B cell (primary cell): ENCODE data around the gene HSPB7. TPM values are rescaled to one million over a fixed set of nuclear protein-coding genes. Genes with fewer than 3 reads are reported as not detected.

ENCODE experiments used
- ATAC-seq: fragments of 200-7000 bp; cut with Tn5 transposase; one replicate; pipeline ENCODE4 v1.10.0; 2021; ENCODE audit warnings: low read depth, mild to moderate bottlenecking, moderate number of reproducible peaks, moderate library complexity
- CTCF ChIA-PET: fragments of 350-600 bp; sonication (Branson Sonifier 250); formaldehyde crosslinking; loops from one replicate; lab custom pipeline; 2021; ENCODE audit warnings: antibody characterized with exemption, inconsistent platforms; lab: Charles Lee
- POLR2A ChIA-PET: fragments of 350-600 bp; sonication (Branson Sonifier 250); formaldehyde crosslinking; loops from one replicate; lab custom pipeline; 2021; ENCODE audit warnings: antibody characterized with exemption; lab: Charles Lee
- DNase-seq: peaks from one replicate; pipeline ENCODE4 v3.0.0; 2013
- H2AFZ ChIP-seq: 2 replicates; pipeline ENCODE4 v1.6.1; 2012; ENCODE audit warnings: mild to moderate bottlenecking, low read depth, low read length; ENCODE audit not compliant: insufficient read depth, poor library complexity, severe bottlenecking
- H3K27ac ChIP-seq, 2 donors: 1 replicate in 1 of 2; 2 replicates in 1 of 2; pipeline ENCODE4 v1.5.1; 2012 to 2013; ENCODE audit warnings: low read length in 2 of 2, mild to moderate bottlenecking in 2 of 2, moderate library complexity in 1 of 2
- H3K27me3 ChIP-seq, 4 experiments: fragments of 200-600 bp in 1 of 4; sonication (generic) in 1 of 4; replicated peaks in 1 of 4; 1 replicate in 2 of 4; 2 replicates in 2 of 4; pipeline versions ENCODE4 v1.6.1 to v1.7.0; 2013 to 2016; ENCODE audit warnings: low read length in 3 of 4, mild to moderate bottlenecking in 2 of 4, mixed read lengths in 1 of 4, moderate library complexity in 1 of 4; ENCODE audit not compliant: insufficient read depth in 4 of 4, control insufficient read depth in 3 of 4; ENCODE audit errors: control extremely low read depth in 1 of 4
- H3K36me3 ChIP-seq, 2 experiments: replicated peaks in 1 of 2; 1 replicate in 1 of 2; 2 replicates in 1 of 2; pipeline versions ENCODE4 v1.6.1 to v1.7.1; 2013; ENCODE audit warnings: low read length in 1 of 2; ENCODE audit not compliant: insufficient read depth in 2 of 2, control insufficient read depth in 1 of 2; ENCODE audit errors: control extremely low read depth in 1 of 2, extremely low read depth in 1 of 2
- H3K4me1 ChIP-seq, 2 donors: fragments of 200-600 bp in 1 of 2; sonication (generic) in 1 of 2; 1 replicate in 1 of 2; 2 replicates in 1 of 2; pipeline versions ENCODE4 v1.5.1 to v1.6.1; 2013 to 2017; ENCODE audit warnings: low read length in 2 of 2; ENCODE audit not compliant: control insufficient read depth in 2 of 2, insufficient read depth in 2 of 2
- H3K4me2 ChIP-seq: replicated peaks from 2 replicates; pipeline ENCODE3; 2012; ENCODE audit warnings: mild to moderate bottlenecking, low read depth, low read length; ENCODE audit not compliant: poor library complexity, severe bottlenecking
- H3K4me3 ChIP-seq, 5 experiments: fragments of 200-600 bp in 1 of 5; sonication (generic) in 1 of 5; 1 replicate in 3 of 5; 2 replicates in 2 of 5; pipeline versions ENCODE4 v1.5.1 to v1.7.0; 2011 to 2016; ENCODE audit warnings: low read length in 4 of 5, mild to moderate bottlenecking in 4 of 5, low read depth in 2 of 5, control low read depth in 1 of 5, moderate library complexity in 1 of 5; ENCODE audit not compliant: insufficient read depth in 1 of 5; ENCODE audit errors: control extremely low read depth in 1 of 5, extremely low read depth in 1 of 5
- H3K79me2 ChIP-seq: fragments of 200-600 bp; sonication (generic); one replicate; pipeline ENCODE4 v1.6.0; 2016; ENCODE audit warnings: low read length; ENCODE audit not compliant: control insufficient read depth, insufficient read depth
- H3K9ac ChIP-seq: fragments of 200-600 bp; sonication (generic); 2 replicates; pipeline ENCODE4 v1.6.1; 2017; ENCODE audit warnings: mild to moderate bottlenecking, low read length, moderate library complexity
- H3K9me3 ChIP-seq, 3 donors: one replicate each; pipeline versions ENCODE4 v1.6.1 to v1.7.1; 2013; ENCODE audit warnings: low read length in 2 of 3; ENCODE audit not compliant: control insufficient read depth in 2 of 3, insufficient read depth in 1 of 3; ENCODE audit errors: control extremely low read depth in 1 of 3
- H4K20me1 ChIP-seq: 2 replicates; pipeline ENCODE4 v1.6.0; 2012; ENCODE audit warnings: mild to moderate bottlenecking, low read length; ENCODE audit not compliant: insufficient read depth, control insufficient read depth, poor library complexity, severe bottlenecking
- H3K27ac Mint-ChIP-seq: one replicate; pipeline ENCODE4 v1.8.0; 2021; ENCODE audit warnings: mixed read lengths
- H3K27me3 Mint-ChIP-seq: one replicate; pipeline ENCODE4 v1.8.0; 2021; ENCODE audit warnings: mixed read lengths
- H3K4me1 Mint-ChIP-seq: one replicate; pipeline ENCODE4 v1.8.0; 2021; ENCODE audit warnings: mixed read lengths
- H3K4me3 Mint-ChIP-seq: one replicate; pipeline ENCODE4 v1.8.0; 2021; ENCODE audit warnings: mixed read lengths
- H3K9me3 Mint-ChIP-seq: one replicate; pipeline ENCODE4 v1.8.0; 2022; ENCODE audit warnings: mixed read lengths; ENCODE audit not compliant: insufficient read depth
- EZH2 ChIP-seq: IDR thresholded peaks from 2 replicates; pipeline ENCODE4 v1.6.1; 2012; ENCODE audit warnings: borderline replicate concordance, low read depth, mild to moderate bottlenecking, moderate library complexity, low read length; ENCODE audit not compliant: insufficient read depth, poor library complexity, severe bottlenecking
- WGBS: methylation state at CpG from one replicate; pipeline ENCODE4 v1.1.5; 2013; ENCODE audit warnings: missing lambda C conversion rate; ENCODE audit not compliant: insufficient coverage; 5-methylcytosine and 5-hydroxymethylcytosine counted together
- intact Hi-C: fragments of 100-400 bp; cut with micrococcal nuclease; formaldehyde crosslinking; loops from one replicate; pipeline ENCODE4 v1.10.0; 2022
- polyA plus RNA-seq: library from polyadenylated mRNA; depleted of rRNA; stranded (reverse); fragments of >200 nt; gene quantifications from 2 replicates; pipeline ENCODE4 v1.2.3, GENCODE V29; 2012
- total RNA-seq, 2 donors: library from RNA; stranded (reverse); fragments of 120-200 nt in 1 of 2; gene quantifications; 1 replicate in 1 of 2; 2 replicates in 1 of 2; pipeline versions ENCODE4 v1.2.3 to v1.2.4, GENCODE V29; 2013 to 2022
- TF ChIP-seq, protein P1 (sequence below): fragments of 200-600 bp; IDR thresholded peaks from one replicate; pipeline ENCODE4 v1.8.0; 2022; ENCODE audit warnings: antibody characterized with exemption, mild to moderate bottlenecking

HSPB7 gene
- total and polyA plus RNA-seq, 2 donors (not counting 1 experiment from before 2014, with no cell fraction given), result not detected

GRCh38 chr1:15994081-15994480, 23.8 kb downstream of the HSPB7 start:
- WGBS, result 94% methylated on average over 10 of the region's 10 CpGs

GRCh38 chr1:15993666-15994065, 24.2 kb downstream of the HSPB7 start:
- TF ChIP-seq EZH2, result no peak
- TF ChIP-seq, protein P1, sequence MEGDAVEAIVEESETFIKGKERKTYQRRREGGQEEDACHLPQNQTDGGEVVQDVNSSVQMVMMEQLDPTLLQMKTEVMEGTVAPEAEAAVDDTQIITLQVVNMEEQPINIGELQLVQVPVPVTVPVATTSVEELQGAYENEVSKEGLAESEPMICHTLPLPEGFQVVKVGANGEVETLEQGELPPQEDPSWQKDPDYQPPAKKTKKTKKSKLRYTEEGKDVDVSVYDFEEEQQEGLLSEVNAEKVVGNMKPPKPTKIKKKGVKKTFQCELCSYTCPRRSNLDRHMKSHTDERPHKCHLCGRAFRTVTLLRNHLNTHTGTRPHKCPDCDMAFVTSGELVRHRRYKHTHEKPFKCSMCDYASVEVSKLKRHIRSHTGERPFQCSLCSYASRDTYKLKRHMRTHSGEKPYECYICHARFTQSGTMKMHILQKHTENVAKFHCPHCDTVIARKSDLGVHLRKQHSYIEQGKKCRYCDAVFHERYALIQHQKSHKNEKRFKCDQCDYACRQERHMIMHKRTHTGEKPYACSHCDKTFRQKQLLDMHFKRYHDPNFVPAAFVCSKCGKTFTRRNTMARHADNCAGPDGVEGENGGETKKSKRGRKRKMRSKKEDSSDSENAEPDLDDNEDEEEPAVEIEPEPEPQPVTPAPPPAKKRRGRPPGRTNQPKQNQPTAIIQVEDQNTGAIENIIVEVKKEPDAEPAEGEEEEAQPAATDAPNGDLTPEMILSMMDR, result no peak
- Histone ChIP-seq H3K27me3 (peaks cover 0 to 7% (median under 1%) of the 10 kb centered on the region in 4 experiments), H3K27ac (no peak overlapping the region), H3K9ac (no peak overlapping the region), H3K79me2 (no peaks in the 10 kb centered on the region), H3K4me1 (no peaks in the 10 kb centered on the region), H4K20me1 (no peaks in the 10 kb centered on the region), H2AFZ (no peak overlapping the region), H3K4me3 (no peak overlapping the region), H3K4me2 (no peak overlapping the region), H3K36me3 (no peaks in the 10 kb centered on the region), H3K9me3 (no peaks in the 10 kb centered on the region)
- H3K9me3 Mint-ChIP-seq, result no peaks in the 10 kb centered on the region
- intact Hi-C loops, result loop anchor here (1.0 to 5.0 kb wide), 2 partner anchors 178 to 191 kb away; no protein-coding TSS in a partner anchor
- WGBS, result 90% methylated on average over 15 of the region's 15 CpGs
- CTCF ChIA-PET, result interaction anchor here (0.7 to 2.2 kb wide), 6 partner anchors 17 to 190 kb away, joined by 3 to 17 read pairs (median 5); no protein-coding TSS in a partner anchor
- no peaks in the 10 kb centered on the region for H3K4me1 Mint-ChIP-seq
- POLR2A ChIA-PET, result no interaction called here
- ATAC-seq (no peak), DNase-seq (no peak)
- no peak overlapping the region for H3K4me3 Mint-ChIP-seq
- no peak overlapping the region for H3K27ac Mint-ChIP-seq
- H3K27me3 Mint-ChIP-seq, result no peaks in the 10 kb centered on the region

More at GRCh38 chr1:15994081-15994480, 23.8 kb downstream of the HSPB7 start:
- no peaks in the 10 kb centered on the region for H3K9me3 Mint-ChIP-seq
- H3K27me3 Mint-ChIP-seq, result no peaks in the 10 kb centered on the region
- no peak overlapping the region for H3K4me3 Mint-ChIP-seq
- ATAC-seq (no peak), DNase-seq (no peak)
- TF ChIP-seq, protein P1, result no peak
- no peak for TF ChIP-seq EZH2
- ChIA-PET CTCF (interaction anchor here (0.7 to 2.2 kb wide), 7 partner anchors 17 to 191 kb away, joined by 3 to 17 read pairs (median 4); no protein-coding TSS in a partner anchor), POLR2A (no interaction called here)
- no peak overlapping the region for H3K4me2 ChIP-seq
- no peaks in the 10 kb centered on the region for H4K20me1 ChIP-seq
- no peak overlapping the region for H3K27ac ChIP-seq
- no peaks in the 10 kb centered on the region for H3K79me2 ChIP-seq
- no peaks in the 10 kb centered on the region for H3K4me1 Mint-ChIP-seq
- no peak overlapping the region for H3K9ac ChIP-seq
- H3K4me1 ChIP-seq, result no peaks in the 10 kb centered on the region
- intact Hi-C loops, result loop anchor here (1.0 to 5.0 kb wide), 2 partner anchors 179 to 192 kb away; no protein-coding TSS in a partner anchor
- H3K27ac Mint-ChIP-seq, result no peak overlapping the region
- no peak overlapping the region for H2AFZ ChIP-seq
- H3K36me3 ChIP-seq, result no peaks in the 10 kb centered on the region
- H3K27me3 ChIP-seq, result peaks cover 0 to 7% (median under 1%) of the 10 kb centered on the region in 4 experiments
- no peak overlapping the region for H3K4me3 ChIP-seq
- H3K9me3 ChIP-seq, result no peaks in the 10 kb centered on the region
